ENCODE data around the gene ENTPD7. TPM values are rescaled to one million over a fixed set of nuclear protein-coding genes. Genes with fewer than 3 reads are reported as not detected.

Gene ENTPD7, protein sequence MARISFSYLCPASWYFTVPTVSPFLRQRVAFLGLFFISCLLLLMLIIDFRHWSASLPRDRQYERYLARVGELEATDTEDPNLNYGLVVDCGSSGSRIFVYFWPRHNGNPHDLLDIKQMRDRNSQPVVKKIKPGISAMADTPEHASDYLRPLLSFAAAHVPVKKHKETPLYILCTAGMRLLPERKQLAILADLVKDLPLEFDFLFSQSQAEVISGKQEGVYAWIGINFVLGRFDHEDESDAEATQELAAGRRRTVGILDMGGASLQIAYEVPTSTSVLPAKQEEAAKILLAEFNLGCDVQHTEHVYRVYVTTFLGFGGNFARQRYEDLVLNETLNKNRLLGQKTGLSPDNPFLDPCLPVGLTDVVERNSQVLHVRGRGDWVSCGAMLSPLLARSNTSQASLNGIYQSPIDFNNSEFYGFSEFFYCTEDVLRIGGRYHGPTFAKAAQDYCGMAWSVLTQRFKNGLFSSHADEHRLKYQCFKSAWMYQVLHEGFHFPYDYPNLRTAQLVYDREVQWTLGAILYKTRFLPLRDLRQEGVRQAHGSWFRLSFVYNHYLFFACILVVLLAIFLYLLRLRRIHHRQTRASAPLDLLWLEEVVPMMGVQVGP
- 10 to 100 TPM; 18.0 to 19.0 TPM for total RNA-seq
- polyA plus RNA-seq (ENCODE audit: insufficient read length in 2 of 2), result 1 to 10 TPM; 7.2 TPM
- long read RNA-seq, donor 1, partial matches to known transcripts, result 0 of 2 reads
- long read RNA-seq, donor 1, other reads (novel, unspliced or antisense), result 0 of 2 reads
- long read RNA-seq, donor 2, result 0 reads
- long read RNA-seq, donor 3, partial matches to known transcripts, result 0 of 2 reads
- long read RNA-seq, donor 3, other reads (novel, unspliced or antisense), result 0 of 2 reads
- long read RNA-seq, donor 4, partial matches to known transcripts, result 0 of 1 reads
- long read RNA-seq, donor 4, other reads (novel, unspliced or antisense), result 0 of 1 reads

DNA sequence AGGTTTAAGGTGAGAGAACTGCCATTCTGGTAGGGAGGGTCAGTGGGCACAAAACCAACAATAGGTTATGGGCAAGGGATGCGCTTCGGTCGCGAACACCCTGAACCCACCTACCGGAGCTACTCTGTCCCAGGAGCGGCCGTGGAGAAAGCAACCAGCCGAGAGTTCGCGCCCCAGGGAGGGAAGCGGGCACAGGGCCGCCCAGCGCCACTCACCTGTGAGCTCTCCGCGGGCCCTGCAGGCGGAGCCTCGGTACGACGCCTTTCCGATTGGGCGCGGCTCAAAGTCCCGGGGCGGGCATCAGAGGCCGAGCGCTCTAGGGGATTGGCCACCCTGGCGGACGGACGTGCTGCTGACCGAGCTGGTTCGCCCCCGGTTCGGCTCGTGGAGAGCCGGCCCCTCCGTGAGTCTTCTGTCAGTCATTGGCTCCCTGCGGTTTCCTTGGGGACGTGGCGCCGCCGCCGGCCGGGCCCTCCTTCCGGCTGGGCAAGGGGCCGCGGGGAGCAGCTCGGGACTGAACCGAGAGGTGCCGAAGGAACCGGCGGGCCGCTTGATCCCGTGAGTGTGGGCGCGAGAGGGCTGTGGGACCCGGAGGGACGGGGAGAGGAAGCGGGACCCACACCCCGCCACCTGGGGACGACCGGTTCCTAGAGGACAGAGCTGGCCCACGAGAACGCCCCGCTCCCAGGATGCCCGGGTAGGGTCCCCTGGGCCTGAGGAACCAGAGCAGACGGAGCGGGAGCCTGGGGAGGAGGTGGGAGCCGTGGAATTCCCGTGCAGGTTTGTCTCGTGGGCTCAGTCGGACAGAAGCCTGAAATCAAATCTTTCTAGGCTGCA is at the start of gene ENTPD7:
TSS of gene ENTPD7 (plus strand) at position 479 of the 837 bp plus-strand sequence. CDS start 448 bp downstream, outside the sequence.
- H3K27ac ChIP-seq (ENCODE audit: low read depth, low read length), result no peak within 1 kb of the TSS
- H3K4me1 ChIP-seq (ENCODE audit: control insufficient read depth, insufficient read depth, low read length), result peaks cover 17% of the 10 kb centered on the region
- under 1% methylated on average over 71 of the region's 71 CpGs for WGBS (ENCODE audit: insufficient coverage)

GRCh38 chr10:99610221-99610620 is 49.1 kb upstream of the ENTPD7 start:
- no peak overlapping the region for H3K4me3 ChIP-seq (ENCODE audit: low read depth, low read length)
- no peak for DNase-seq (ENCODE audit: low read depth in 4 of 6, low spot score in 6 of 6)
- H3K36me3 ChIP-seq (ENCODE audit: control insufficient read depth, insufficient read depth, low read length), result peaks cover 27% of the 10 kb centered on the region
- H3K27me3 ChIP-seq (ENCODE audit: control insufficient read depth, insufficient read depth, low read length), result no peaks in the 10 kb centered on the region
- WGBS (ENCODE audit: insufficient coverage), result 86% methylated on average over 1 of the region's 3 CpGs
- H3K27ac ChIP-seq (ENCODE audit: low read depth, low read length), result no peak overlapping the region
- no peaks in the 10 kb centered on the region for H3K9me3 ChIP-seq (ENCODE audit: control insufficient read depth, insufficient read depth, low read length)
- H3K4me1 ChIP-seq (ENCODE audit: control insufficient read depth, insufficient read depth, low read length), result no peaks in the 10 kb centered on the region

More for the DNA sequence above, at the start of gene ENTPD7:
- peak; percentile 40 to 97 (median 77) for DNase-seq (ENCODE audit: low read depth in 4 of 6, low spot score in 6 of 6)
- Histone ChIP-seq H3K27me3 (ENCODE audit: control insufficient read depth, insufficient read depth, low read length) (peaks cover 2% of the 10 kb centered on the region), H3K4me3 (ENCODE audit: low read depth, low read length) (peak within 1 kb of the TSS; percentile 79), H3K9me3 (ENCODE audit: control insufficient read depth, insufficient read depth, low read length) (no peaks in the 10 kb centered on the region), H3K36me3 (ENCODE audit: control insufficient read depth, insufficient read depth, low read length) (peaks cover 4% of the 10 kb centered on the region)

- 85% methylated on average over 3 of the region's 4 CpGs for WGBS (ENCODE audit: insufficient coverage)
- H3K4me3 ChIP-seq (ENCODE audit: low read depth, low read length), result no peak overlapping the region
- DNase-seq (ENCODE audit: low read depth in 4 of 6, low spot score in 6 of 6), result no peak
- no peaks in the 10 kb centered on the region for H3K9me3 ChIP-seq (ENCODE audit: control insufficient read depth, insufficient read depth, low read length)
- H3K27me3 ChIP-seq (ENCODE audit: control insufficient read depth, insufficient read depth, low read length), result no peaks in the 10 kb centered on the region
- no peaks in the 10 kb centered on the region for H3K4me1 ChIP-seq (ENCODE audit: control insufficient read depth, insufficient read depth, low read length)
- H3K27ac ChIP-seq (ENCODE audit: low read depth, low read length), result no peak overlapping the region
- peaks cover 27% of the 10 kb centered on the region for H3K36me3 ChIP-seq (ENCODE audit: control insufficient read depth, insufficient read depth, low read length)
Observed at GRCh38 chr10:99611326-99611725, 48.0 kb upstream of the ENTPD7 start.

DNA sequence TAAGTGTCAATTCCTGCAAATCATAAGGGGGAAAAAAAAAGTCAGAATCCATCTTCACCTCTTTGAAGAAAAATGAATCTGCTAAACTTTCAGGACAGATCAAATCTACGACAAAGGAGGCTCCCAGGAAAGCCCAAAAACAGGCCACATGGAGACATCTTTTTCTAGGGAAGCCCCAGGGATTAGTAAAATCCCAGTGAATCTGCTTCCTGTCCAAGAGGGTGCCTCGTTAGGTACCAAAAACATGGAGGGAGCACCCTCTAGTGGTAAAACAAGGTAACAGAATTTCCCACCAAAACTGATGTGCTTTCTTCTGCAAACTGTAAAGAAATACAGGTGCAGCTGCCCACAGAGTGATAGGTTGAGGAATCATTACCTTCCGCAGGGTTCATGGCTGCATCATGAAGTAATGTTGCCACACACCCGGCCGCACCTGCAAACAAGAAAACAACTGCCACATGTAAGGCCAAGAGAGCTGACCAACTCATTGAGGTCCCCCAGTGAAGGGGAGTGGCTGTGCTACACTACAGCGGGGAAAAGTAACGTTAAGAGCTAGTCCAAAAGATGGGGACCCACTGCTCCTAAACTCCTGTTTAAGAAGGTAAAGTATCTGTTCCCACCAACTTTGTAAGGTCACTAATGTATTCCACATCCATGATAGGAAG is 47.0 kb upstream of the ENTPD7 start:
- no peaks in the 10 kb centered on the region for H3K9me3 ChIP-seq (ENCODE audit: control insufficient read depth, insufficient read depth, low read length)

GRCh38 chr10:99615426-99615825 is 43.9 kb upstream of the ENTPD7 start:
- Histone ChIP-seq H3K27ac (ENCODE audit: low read depth, low read length) (no peak overlapping the region), H3K4me3 (ENCODE audit: low read depth, low read length) (no peak overlapping the region), H3K27me3 (ENCODE audit: control insufficient read depth, insufficient read depth, low read length) (no peaks in the 10 kb centered on the region), H3K4me1 (ENCODE audit: control insufficient read depth, insufficient read depth, low read length) (no peaks in the 10 kb centered on the region), H3K36me3 (ENCODE audit: control insufficient read depth, insufficient read depth, low read length) (peaks cover 21% of the 10 kb centered on the region), H3K9me3 (ENCODE audit: control insufficient read depth, insufficient read depth, low read length) (no peaks in the 10 kb centered on the region)
- DNase-seq (ENCODE audit: low read depth in 4 of 6, low spot score in 6 of 6), result no peak
- 100% methylated on average over 2 of the region's 4 CpGs for WGBS (ENCODE audit: insufficient coverage)

More for the DNA sequence above, 47.0 kb upstream of the ENTPD7 start:
- DNase-seq (ENCODE audit: low read depth in 4 of 6, low spot score in 6 of 6), result peak; percentile 18 to 88 (median 44)
- Histone ChIP-seq H3K4me3 (ENCODE audit: low read depth, low read length) (no peak overlapping the region), H3K27me3 (ENCODE audit: control insufficient read depth, insufficient read depth, low read length) (no peaks in the 10 kb centered on the region), H3K36me3 (ENCODE audit: control insufficient read depth, insufficient read depth, low read length) (peaks cover 27% of the 10 kb centered on the region), H3K4me1 (ENCODE audit: control insufficient read depth, insufficient read depth, low read length) (no peaks in the 10 kb centered on the region), H3K27ac (ENCODE audit: low read depth, low read length) (no peak overlapping the region)
- WGBS (ENCODE audit: insufficient coverage), result 14% methylated on average over 5 of the region's 7 CpGs

- WGBS (ENCODE audit: insufficient coverage), result 25% methylated on average over 1 of the region's 2 CpGs
- Histone ChIP-seq H3K4me3 (ENCODE audit: low read depth, low read length) (no peak overlapping the region), H3K27ac (ENCODE audit: low read depth, low read length) (no peak overlapping the region), H3K36me3 (ENCODE audit: control insufficient read depth, insufficient read depth, low read length) (peaks cover 12% of the 10 kb centered on the region), H3K27me3 (ENCODE audit: control insufficient read depth, insufficient read depth, low read length) (no peaks in the 10 kb centered on the region), H3K9me3 (ENCODE audit: control insufficient read depth, insufficient read depth, low read length) (no peaks in the 10 kb centered on the region), H3K4me1 (ENCODE audit: control insufficient read depth, insufficient read depth, low read length) (peaks cover 13% of the 10 kb centered on the region)
- DNase-seq (ENCODE audit: low read depth in 4 of 6, low spot score in 6 of 6), result no peak
Observed at GRCh38 chr10:99617696-99618095, 41.6 kb upstream of the ENTPD7 start.

DNA sequence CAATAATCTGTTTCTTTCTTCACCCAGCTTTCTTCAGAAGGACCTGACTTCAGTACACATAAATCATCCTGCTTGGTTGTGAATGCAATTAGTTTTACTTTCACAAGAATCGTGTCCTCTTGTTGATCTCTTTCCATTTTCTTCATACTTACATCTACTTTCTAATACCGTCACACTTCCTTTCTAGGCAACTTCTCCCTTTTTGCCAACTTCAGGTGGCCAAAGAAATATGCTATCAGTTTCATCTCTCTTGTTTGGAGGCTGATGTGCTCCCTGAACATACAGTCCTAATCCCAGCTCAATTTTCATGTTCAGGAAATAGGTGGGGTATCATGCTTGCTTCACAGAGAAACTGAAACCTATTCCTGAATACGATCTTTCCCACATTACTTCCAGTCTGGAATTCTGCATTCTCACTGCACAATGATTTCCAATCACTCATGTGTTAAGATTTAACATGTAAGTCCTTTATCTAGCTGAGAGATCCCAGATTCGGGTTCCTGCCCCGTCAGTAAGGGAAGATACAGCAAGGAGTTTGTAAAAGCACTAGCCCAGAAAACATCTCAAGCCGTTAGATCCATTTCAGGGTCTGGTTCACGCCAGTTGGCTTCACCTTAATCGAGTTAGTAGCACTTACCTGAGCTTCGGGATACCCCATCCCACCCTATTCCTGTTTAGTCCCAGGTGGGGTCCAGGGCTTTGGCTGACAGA is 40.1 kb upstream of the ENTPD7 start:
- H3K4me1 ChIP-seq (ENCODE audit: control insufficient read depth, insufficient read depth, low read length), result peaks cover 13% of the 10 kb centered on the region
- H3K27ac ChIP-seq (ENCODE audit: low read depth, low read length), result no peak overlapping the region
- WGBS (ENCODE audit: insufficient coverage), result 2% methylated on average over 8 of the region's 9 CpGs

GRCh38 chr10:99619851-99620710 is 39.2 kb upstream of the ENTPD7 start, which contains the start of gene SLC25A28:
SLC25A28 (minus strand) TSS chr10:99620439; CDS start chr10:99620335, 104 bp downstream.
- H3K36me3 ChIP-seq (ENCODE audit: control insufficient read depth, insufficient read depth, low read length), result peaks cover 1% of the 10 kb centered on the region
- peak within 1 kb of the TSS; percentile 99 for H3K27ac ChIP-seq (ENCODE audit: low read depth, low read length)
- no peaks in the 10 kb centered on the region for H3K27me3 ChIP-seq (ENCODE audit: control insufficient read depth, insufficient read depth, low read length)
- H3K9me3 ChIP-seq (ENCODE audit: control insufficient read depth, insufficient read depth, low read length), result no peaks in the 10 kb centered on the region
- peak within 1 kb of the TSS; percentile 76 for H3K4me3 ChIP-seq (ENCODE audit: low read depth, low read length)
- peaks cover 13% of the 10 kb centered on the region for H3K4me1 ChIP-seq (ENCODE audit: control insufficient read depth, insufficient read depth, low read length)
- DNase-seq (ENCODE audit: low read depth in 4 of 6, low spot score in 6 of 6), result peak in 5 of 6 donors; percentile 14 to 99 (median 97)
- under 1% methylated on average over 66 of the region's 75 CpGs for WGBS (ENCODE audit: insufficient coverage)

More for the DNA sequence above, 40.1 kb upstream of the ENTPD7 start:
- Histone ChIP-seq H3K4me3 (ENCODE audit: low read depth, low read length) (peak overlapping the region; percentile 76), H3K9me3 (ENCODE audit: control insufficient read depth, insufficient read depth, low read length) (no peaks in the 10 kb centered on the region), H3K36me3 (ENCODE audit: control insufficient read depth, insufficient read depth, low read length) (peaks cover 4% of the 10 kb centered on the region), H3K27me3 (ENCODE audit: control insufficient read depth, insufficient read depth, low read length) (no peaks in the 10 kb centered on the region)
- peak in 1 of 6 donors; percentile 15 for DNase-seq (ENCODE audit: low read depth in 4 of 6, low spot score in 6 of 6)
